PC-3 (cell line): ENCODE measurements around the gene KANK2. TPM values are rescaled to one million over a fixed set of nuclear protein-coding genes. Genes with fewer than 3 reads are reported as not detected.
"Not testable (repeated sequence)": the region's sequence is repeated elsewhere in the genome, so short reads cannot be mapped to it uniquely, and the experiment has no call there.

Experiments used
- ATAC-seq: fragments of 200-7000 bp; cut with Tn5 transposase; 2 replicates; pipeline ENCODE4 v1.9.1; 2020; ENCODE audit warnings: mild to moderate bottlenecking, moderate library complexity
- BruUV-seq: library from RNA; stranded (reverse); fragments of 400-500 nt; replicated peaks from 2 replicates; lab custom pipeline; 2021; lab: Mats Ljungman, UMichigan
- CTCF ChIA-PET: fragments of 300-600 bp; sonication (Branson Sonifier 250); formaldehyde crosslinking; loops from one replicate; lab custom pipeline; 2022; ENCODE audit warnings: antibody characterized with exemption; lab: Charles Lee
- POLR2A ChIA-PET: fragments of 300-600 bp; sonication (Branson Sonifier 250); formaldehyde crosslinking; loops from one replicate; lab custom pipeline; 2022; ENCODE audit warnings: antibody characterized with exemption; ENCODE audit not compliant: unreplicated experiment; lab: Charles Lee
- DNase-seq: peaks from one replicate; pipeline ENCODE4 v3.0.0-alpha.2; 2015
- H2AFZ ChIP-seq: fragments of 300-600 bp; sonication (generic); 2 replicates; pipeline ENCODE4 v1.6.0; 2016; ENCODE audit warnings: antibody characterized with exemption, low read length
- H3F3A ChIP-seq: fragments of 300-600 bp; sonication (generic); one replicate; pipeline ENCODE4 v1.6.0; 2017; ENCODE audit warnings: antibody characterized with exemption, low read length, control low read depth, mild to moderate bottlenecking; ENCODE audit not compliant: unreplicated experiment
- H3K27ac ChIP-seq: fragments of 300-600 bp; sonication (generic); 2 replicates; pipeline ENCODE4 v1.5.1; 2016; ENCODE audit warnings: mild to moderate bottlenecking, low read length
- H3K27me3 ChIP-seq: fragments of 300-600 bp; sonication (generic); 2 replicates; pipeline ENCODE4 v1.6.1; 2016; ENCODE audit warnings: low read length, mixed read lengths
- H3K36me3 ChIP-seq: fragments of 300-600 bp; sonication (generic); 2 replicates; pipeline ENCODE4 v1.6.1; 2016; ENCODE audit warnings: low read depth, mixed run types, low read length, mixed read lengths
- H3K4me1 ChIP-seq: fragments of 300-600 bp; sonication (generic); 2 replicates; pipeline ENCODE4 v1.5.1; 2016; ENCODE audit warnings: low read length; ENCODE audit not compliant: insufficient read depth
- H3K4me2 ChIP-seq: fragments of 300-600 bp; sonication (generic); 2 replicates; pipeline ENCODE4 v1.6.0; 2016; ENCODE audit warnings: low read length
- H3K4me3 ChIP-seq: fragments of 300-600 bp; sonication (generic); 2 replicates; pipeline ENCODE4 v1.5.1; 2016; ENCODE audit warnings: mild to moderate bottlenecking, low read length, mixed read lengths
- H3K79me2 ChIP-seq: fragments of 300-600 bp; sonication (generic); 2 replicates; pipeline ENCODE4 v1.6.1; 2017; ENCODE audit warnings: low read length, mixed read lengths
- H3K9ac ChIP-seq: fragments of 300-600 bp; sonication (generic); 2 replicates; pipeline ENCODE4 v1.6.0; 2016; ENCODE audit warnings: mild to moderate bottlenecking, low read length
- H3K9me2 ChIP-seq: fragments of 300-600 bp; sonication (generic); replicated peaks from 2 replicates; pipeline ENCODE4 v1.6.1; 2016; ENCODE audit warnings: mixed run types, low read length, mixed read lengths
- H3K9me3 ChIP-seq: fragments of 300-600 bp; sonication (generic); 2 replicates; pipeline ENCODE4 v1.6.1; 2016; ENCODE audit warnings: low read length, mixed read lengths
- H4K20me1 ChIP-seq: fragments of 300-600 bp; sonication (generic); 2 replicates; pipeline ENCODE4 v1.6.1; 2016; ENCODE audit warnings: low read length, mixed read lengths
- EZH2 ChIP-seq: fragments of 300-600 bp; sonication (generic); IDR thresholded peaks from one replicate; pipeline ENCODE4 v1.6.1; 2017; ENCODE audit warnings: antibody characterized with exemption, mild to moderate bottlenecking, low read length; ENCODE audit not compliant: unreplicated experiment
- EZH2phosphoT487 ChIP-seq: fragments of 300-600 bp; sonication (generic); IDR thresholded peaks from 2 replicates; pipeline ENCODE4 v1.6.1; 2018; ENCODE audit warnings: mild to moderate bottlenecking, antibody characterized with exemption, low read length, borderline replicate concordance
- intact Hi-C: fragments of 100-400 bp; cut with micrococcal nuclease; formaldehyde crosslinking; loops from 2 replicates; pipeline ENCODE4 v1.9.0; 2023
- total RNA-seq: library from RNA; depleted of rRNA; stranded (reverse); fragments of >200 nt; gene quantifications from 2 replicates; pipeline ENCODE4 v1.2.3, GENCODE V29; 2014
- TF ChIP-seq, protein P1 (sequence below): fragments of 300-600 bp; sonication (generic); conservative IDR thresholded peaks from 2 replicates; pipeline ENCODE4 v1.5.1; 2017; ENCODE audit warnings: antibody characterized with exemption, low read depth, mild to moderate bottlenecking, low read length

KANK2 gene
- total RNA-seq, 1 experiment from 2014 or later: 98.4 TPM

- H2AFZ ChIP-seq: no peak overlapping the region
- no peaks in the 10 kb centered on the region for H4K20me1 ChIP-seq
- no peak for ATAC-seq
- H3K9me2 ChIP-seq: no peaks in the 10 kb centered on the region
- no peak overlapping the region for H3K27ac ChIP-seq
- H3K36me3 ChIP-seq: peaks cover 17% of the 10 kb centered on the region; the same call in 1 of the 2 replicates
- TF ChIP-seq EZH2 (no peak), EZH2phosphoT487 (no peak)
- TF ChIP-seq, protein P1, sequence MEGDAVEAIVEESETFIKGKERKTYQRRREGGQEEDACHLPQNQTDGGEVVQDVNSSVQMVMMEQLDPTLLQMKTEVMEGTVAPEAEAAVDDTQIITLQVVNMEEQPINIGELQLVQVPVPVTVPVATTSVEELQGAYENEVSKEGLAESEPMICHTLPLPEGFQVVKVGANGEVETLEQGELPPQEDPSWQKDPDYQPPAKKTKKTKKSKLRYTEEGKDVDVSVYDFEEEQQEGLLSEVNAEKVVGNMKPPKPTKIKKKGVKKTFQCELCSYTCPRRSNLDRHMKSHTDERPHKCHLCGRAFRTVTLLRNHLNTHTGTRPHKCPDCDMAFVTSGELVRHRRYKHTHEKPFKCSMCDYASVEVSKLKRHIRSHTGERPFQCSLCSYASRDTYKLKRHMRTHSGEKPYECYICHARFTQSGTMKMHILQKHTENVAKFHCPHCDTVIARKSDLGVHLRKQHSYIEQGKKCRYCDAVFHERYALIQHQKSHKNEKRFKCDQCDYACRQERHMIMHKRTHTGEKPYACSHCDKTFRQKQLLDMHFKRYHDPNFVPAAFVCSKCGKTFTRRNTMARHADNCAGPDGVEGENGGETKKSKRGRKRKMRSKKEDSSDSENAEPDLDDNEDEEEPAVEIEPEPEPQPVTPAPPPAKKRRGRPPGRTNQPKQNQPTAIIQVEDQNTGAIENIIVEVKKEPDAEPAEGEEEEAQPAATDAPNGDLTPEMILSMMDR: no peak
- ChIA-PET CTCF (no interaction called here), POLR2A (no interaction called here)
- H3K27me3 ChIP-seq: no peaks in the 10 kb centered on the region
- H3K79me2 ChIP-seq: no peaks in the 10 kb centered on the region
- H3K4me3 ChIP-seq: no peak overlapping the region
- DNase-seq: no peak
- intact Hi-C loops: no loop called here
- H3K4me2 ChIP-seq: no peak overlapping the region
- peaks cover 18% of the 10 kb centered on the region for H3K4me1 ChIP-seq
- H3F3A ChIP-seq: peaks cover 7% of the 10 kb centered on the region
- BruUV-seq: no TSS peak
- H3K9me3 ChIP-seq: no peaks in the 10 kb centered on the region
- H3K9ac ChIP-seq: no peak overlapping the region
These were observed 32.4 kb downstream of the KANK2 start for GRCh38 chr19:11164879-11165406.

DNA sequence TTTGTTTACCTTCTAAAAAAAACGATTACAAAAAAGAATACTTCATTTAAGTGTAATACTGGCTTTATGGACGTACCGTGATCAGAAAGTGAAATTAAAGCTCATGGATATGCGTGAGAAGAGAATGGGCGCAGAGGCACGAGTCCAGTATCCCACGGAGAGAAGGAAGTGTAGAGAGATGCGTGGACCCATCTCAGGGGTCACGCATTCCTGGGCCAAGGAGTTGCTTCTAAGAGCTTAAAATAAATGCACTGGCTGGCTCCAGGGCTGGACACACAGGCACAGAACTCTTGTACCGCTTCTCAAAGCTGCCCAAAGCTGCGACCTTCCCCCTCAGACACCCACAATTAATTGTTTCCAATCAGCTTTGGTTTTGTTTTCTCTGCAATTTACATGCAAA, 33.0 kb downstream of the KANK2 start:
- Histone ChIP-seq H2AFZ (no peak overlapping the region), H3K9me2 (no peaks in the 10 kb centered on the region), H3F3A (peaks cover 7% of the 10 kb centered on the region), H3K79me2 (no peaks in the 10 kb centered on the region), H3K36me3 (peaks cover 14% of the 10 kb centered on the region; the same call in 1 of the 2 replicates), H4K20me1 (no peaks in the 10 kb centered on the region), H3K9me3 (no peaks in the 10 kb centered on the region), H3K9ac (no peak overlapping the region), H3K27me3 (no peaks in the 10 kb centered on the region), H3K27ac (no peak overlapping the region), H3K4me1 (peaks cover 16% of the 10 kb centered on the region), H3K4me2 (no peak overlapping the region), H3K4me3 (no peak overlapping the region)
- ChIA-PET CTCF (no interaction called here), POLR2A (no interaction called here)
- DNase-seq (no peak), ATAC-seq (no peak)
- intact Hi-C loops: no loop called here
- TF ChIP-seq, protein P1: no peak
- no peak for TF ChIP-seq EZH2
- TF ChIP-seq EZH2phosphoT487: no peak
- TSS peak; percentile 55 for BruUV-seq

DNA sequence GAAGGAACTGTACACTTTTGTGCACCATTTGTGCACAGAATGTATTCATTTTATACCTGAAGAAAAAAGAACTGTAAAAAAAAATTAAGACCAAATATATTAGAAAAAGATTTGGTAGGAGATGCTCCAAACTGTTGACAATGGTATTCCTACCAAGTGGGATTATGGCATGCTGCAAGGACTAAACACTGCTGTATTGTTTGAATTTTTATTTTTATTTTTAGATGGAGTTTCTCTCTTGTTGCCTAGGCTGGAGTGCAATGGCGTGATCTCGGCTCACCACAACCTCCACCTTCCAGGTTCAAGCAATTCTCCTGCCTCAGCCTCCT, 36.9 kb downstream of the KANK2 start:
- H3K9me3 ChIP-seq, DNase-seq, H3K27me3 ChIP-seq, CTCF ChIA-PET, H3K9ac ChIP-seq, H4K20me1 ChIP-seq, H3K79me2 ChIP-seq, H3K4me1 ChIP-seq, H3F3A ChIP-seq, H3K9me2 ChIP-seq, H3K36me3 ChIP-seq, H3K27ac ChIP-seq, ATAC-seq, H3K4me3 ChIP-seq, H2AFZ ChIP-seq, BruUV-seq, intact Hi-C loops, H3K4me2 ChIP-seq: not testable (repeated sequence)
- POLR2A ChIA-PET: interaction anchor here (0.6 kb wide), 1 partner anchor 22 kb away, joined by 5 read pairs; no protein-coding TSS in a partner anchor
